ENCODE data around the gene METRN.

The METRN gene

GRCh38 chr16:714558-715476 lies at the start of gene METRN:
METRN (plus strand) TSS chr16:715118; CDS start chr16:715290, 172 bp downstream.
- DNase-seq = peak; percentile 94

DNA sequence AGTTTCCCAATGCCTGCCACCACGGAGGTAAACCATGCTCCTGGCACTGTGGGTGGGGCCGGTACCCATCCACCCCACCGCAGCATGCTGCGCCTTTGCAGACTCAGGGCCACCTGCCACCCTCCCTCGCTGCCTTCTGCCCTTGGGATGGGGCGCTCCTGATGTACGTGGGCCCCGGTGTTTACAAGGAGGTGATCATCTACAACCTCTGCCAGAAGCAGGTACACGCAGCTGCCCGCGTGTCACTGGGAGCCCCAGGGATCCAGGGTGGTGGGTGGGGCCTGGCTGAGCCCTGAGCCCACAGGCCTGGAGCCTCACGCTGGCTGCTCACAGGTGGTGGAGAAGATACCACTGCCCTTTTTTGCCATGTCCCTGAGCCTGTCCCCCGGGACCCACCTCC lies 48.3 kb upstream of the METRN start:
- no peak for DNase-seq

DNA sequence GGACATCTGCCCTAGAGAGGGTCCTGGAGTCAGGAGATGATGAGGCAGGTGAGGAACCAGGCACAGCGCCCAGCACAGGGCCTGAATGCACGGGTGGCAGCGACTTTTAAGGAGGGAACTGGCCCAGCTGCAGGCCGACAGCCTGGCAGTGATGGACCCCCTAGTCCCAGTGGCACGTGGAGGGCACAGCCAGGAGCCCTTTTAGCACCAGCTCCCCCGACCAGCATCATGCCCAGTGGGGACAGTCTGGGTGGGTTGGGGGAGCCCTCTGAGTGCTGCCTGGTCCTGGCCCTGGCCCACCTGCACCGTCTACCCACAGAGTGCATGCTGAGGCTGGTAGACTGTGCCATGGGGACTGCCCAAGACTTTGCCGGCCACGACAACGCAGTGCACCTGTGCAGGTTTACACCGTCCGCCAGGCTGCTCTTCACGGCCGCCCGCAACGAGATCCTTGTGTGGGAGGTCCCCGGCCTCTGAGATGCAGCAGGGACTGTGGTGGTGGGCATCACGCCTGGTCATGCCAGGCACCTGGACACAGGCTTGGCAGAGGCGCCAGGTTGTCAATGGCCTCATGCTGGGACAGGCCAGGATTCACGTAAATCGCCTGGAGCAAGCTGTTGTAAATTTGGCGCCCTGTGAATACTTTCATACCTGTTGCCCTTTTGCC lies 47.7 kb upstream of the METRN start:
- DNase-seq = no peak

GRCh38 chr16:667780-668518 lies 47.0 kb upstream of the METRN start, which contains the start of gene RHOT2:
RHOT2 (plus strand) TSS chr16:668132; CDS start chr16:668200, 68 bp downstream.
- DNase-seq = peak; percentile 96

GRCh38 chr16:668519-669171 lies 46.3 kb upstream of the METRN start:
- DNase-seq = no peak

DNA sequence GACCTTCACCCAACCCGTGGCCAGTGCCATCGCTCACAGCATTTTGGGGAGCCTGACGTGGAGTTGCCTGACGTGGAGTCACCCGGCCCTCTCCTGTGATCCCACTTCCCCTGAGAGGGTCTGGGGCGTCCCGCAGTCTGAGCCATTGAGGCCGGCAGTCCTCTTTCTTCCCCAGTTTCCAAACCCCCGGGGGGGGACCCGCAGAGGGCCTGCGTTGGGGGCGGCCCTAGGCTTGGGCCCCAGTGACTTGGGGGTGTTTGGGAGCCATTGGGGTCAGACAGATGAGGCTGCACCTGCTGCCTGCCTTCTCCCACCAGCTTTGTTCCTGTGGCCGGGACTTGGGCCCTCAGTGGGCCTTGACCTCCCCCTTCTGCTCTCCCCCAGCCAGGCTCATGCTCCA lies 45.3 kb upstream of the METRN start:
- DNase-seq = no peak

DNA sequence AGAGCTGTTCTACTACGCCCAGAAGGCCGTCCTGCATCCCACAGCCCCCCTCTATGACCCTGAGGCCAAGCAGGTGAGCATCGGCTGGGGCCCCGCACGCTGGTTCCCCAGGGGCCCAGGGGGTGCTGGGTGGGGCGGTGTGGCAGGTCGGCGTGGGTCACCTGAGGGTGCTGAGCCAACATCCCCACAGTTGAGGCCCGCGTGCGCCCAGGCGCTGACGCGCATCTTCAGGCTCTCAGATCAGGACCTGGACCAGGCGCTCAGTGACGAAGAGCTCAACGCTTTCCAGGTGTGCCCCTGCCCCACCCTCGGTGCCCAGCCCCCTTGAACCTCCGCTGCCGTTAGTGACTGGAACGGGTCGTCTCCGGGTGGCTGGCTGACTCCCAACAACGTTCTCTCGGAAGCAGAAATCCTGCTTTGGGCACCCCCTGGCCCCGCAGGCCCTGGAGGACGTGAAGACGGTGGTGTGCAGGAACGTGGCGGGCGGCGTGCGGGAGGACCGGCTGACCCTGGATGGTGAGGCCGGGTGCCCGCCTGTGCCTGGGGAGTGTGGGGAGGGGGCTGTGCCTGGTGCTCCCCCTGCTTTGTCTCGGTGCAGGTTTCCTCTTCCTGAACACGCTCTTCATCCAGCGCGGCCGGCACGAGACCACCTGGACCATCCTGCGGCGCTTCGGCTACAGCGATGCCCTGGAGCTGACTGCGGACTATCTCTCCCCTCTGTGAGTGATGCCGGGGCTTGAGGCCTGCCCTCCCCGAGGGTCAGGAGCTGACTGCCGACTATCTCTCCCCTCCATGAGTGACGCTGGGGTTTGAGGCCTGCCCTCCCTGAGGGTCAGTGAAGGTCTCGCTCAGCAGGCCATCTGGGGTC lies 44.2 kb upstream of the METRN start:
- DNase-seq = no peak

- no peak for DNase-seq
Measured at GRCh38 chr16:671353-672131, 43.4 kb upstream of the METRN start.

GRCh38 chr16:672371-672770 lies 42.5 kb upstream of the METRN start:
- DNase-seq = no peak

DNA sequence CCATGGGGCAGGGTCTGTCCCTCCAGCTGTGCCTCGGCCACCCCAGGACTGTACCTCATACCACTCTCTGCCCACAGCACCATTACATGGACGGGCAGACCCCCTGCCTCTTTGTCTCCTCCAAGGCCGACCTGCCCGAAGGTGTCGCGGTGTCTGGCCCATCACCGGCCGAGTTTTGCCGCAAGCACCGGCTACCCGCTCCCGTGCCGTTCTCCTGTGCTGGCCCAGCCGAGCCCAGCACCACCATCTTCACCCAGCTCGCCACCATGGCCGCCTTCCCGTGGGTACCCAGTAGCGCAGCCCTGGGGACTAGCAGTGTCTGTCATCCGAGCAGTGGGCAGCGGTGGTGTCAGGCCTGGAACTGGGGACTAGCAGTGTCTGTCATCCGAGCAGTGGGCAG lies 42.1 kb upstream of the METRN start:
- DNase-seq = no peak

DNA sequence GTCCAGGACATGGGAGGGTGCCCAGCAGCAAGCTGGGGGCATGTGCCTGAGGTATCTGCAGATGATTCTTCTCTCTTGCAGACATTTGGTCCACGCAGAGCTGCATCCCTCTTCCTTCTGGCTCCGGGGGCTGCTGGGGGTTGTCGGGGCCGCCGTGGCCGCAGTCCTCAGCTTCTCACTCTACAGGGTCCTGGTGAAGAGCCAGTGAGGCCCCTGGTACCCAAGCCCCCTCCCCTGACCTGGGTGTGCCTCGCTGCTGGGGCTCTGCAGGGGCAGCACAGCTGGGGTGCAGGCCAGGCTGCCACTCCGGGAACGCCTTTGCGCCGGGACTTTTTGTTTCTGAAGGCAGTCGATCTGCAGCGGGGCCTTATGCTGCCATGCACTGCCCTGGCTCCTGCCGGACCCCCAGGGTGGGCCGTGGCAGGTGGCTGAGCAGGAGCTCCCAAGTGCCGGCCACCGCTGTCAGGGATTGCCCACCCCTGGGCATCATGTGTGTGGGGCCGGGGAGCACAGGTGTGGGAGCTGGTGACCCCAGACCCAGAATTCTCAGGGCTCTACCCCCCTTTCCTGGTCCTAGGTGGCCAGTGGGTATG lies 41.4 kb upstream of the METRN start:
- DNase-seq = no peak

DNA sequence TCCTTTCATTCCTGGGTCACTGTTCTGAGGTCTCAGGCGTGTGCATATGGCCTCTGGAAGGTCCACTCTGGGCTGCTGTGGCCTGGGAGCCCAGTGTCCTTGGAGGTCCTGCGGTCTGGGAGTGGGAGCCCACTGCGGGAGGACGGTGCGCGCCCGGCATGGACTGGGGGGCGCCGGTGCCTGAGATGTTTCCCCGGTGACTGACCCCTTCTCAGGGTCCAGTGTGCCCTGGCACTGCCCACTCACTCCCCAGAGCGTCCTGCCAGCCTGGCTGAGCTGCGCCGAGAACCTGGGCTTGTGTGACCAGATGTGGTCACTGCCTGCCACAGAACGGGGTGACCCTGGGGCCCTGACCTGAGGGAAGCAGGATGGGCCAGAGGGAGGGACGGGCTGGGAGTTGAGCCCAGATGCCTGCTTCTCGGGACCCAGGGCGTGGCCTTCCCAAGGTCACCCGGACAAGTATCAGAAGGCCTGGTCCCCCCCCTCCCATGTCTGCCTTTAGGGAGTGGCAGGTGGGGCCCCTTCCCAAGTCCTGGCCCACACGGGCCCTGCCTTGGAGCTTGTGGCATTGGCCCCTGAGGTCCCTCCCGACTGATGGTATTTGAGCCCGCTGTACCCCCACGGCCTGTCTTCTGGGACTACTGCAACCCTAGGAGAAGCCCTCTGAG lies 40.6 kb upstream of the METRN start:
- no peak for DNase-seq

DNA sequence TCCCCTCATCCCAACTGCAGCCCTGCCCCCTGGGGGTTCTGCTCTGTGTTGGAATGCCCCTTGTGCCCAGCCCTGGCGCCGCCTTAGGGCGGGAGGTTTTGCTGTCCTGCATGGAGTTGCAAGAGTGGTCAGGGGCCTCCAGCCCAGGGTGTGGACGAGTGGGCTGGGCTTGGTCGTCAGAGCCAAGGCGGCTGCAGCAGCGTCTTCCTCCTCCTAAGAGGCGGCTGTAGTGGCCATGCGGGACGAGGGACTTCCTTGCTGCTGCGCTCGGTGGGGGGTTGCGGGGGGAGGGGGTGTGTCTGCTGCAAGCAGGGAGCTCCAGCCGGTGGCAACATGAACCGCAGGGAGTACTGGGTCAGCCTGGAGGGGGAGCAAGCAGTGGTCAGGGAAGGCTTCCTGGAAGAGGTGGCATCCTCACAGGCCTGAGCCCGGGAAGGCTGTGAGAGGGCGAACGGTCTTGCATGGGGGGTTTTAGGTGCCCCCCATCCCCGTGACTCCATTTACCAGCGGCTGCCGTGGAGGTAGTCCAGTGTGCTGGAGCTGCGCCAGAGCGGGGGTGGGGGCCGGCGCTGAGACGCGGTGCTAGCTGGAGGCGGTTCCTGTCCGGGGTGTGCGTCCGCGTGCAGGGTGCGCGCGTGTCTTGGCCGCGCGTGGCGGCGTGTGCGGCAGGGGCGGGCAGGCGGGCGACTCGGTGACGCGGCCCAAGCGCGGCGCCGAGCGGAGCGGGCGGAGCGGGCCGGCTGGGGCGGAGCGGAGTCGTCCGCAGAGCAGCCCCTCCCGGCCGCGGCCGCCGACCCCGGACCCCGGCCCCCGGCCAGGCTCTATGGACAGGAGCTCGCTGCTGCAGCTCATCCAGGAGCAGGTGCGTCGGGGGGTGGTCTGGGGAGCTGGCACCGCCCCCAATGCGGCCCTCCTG lies 39.7 kb upstream of the METRN start, which contains the start of gene RHBDL1:
Gene RHBDL1 (plus strand): TSS at position 704 of the 916 bp plus-strand sequence. CDS start 120 bp downstream, at position 824.
- DNase-seq = no peak

DNA sequence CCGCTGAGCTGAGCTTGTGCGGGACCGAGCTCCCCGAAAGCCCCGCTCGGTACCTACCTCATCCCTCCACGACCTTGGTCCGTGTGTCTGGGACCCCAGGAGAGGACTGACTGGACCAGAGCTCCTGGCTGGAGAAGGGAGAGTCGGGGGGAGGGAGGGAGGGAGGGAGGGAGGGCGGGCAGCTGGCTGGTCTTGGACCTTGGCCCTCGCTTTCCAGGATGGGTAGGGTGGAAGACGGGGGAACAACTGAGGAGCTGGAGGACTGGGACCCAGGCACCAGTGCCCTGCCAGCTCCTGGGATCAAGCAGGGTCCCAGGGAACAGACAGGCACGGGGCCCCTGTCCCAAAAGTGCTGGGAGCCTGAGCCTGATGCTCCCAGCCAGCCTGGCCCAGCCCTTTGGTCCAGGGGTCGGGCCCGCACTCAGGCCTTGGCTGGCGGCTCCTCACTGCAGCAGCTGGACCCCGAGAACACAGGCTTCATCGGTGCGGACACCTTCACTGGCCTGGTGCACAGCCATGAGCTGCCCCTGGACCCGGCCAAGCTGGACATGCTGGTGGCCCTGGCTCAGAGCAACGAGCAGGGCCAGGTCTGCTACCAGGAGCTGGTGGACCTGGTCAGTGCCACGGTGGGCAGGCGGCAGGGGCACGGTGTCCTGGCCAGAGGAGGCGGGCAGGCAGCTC lies 38.9 kb upstream of the METRN start:
- DNase-seq = no peak

- DNase-seq = no peak
Measured at GRCh38 chr16:676565-676902, 38.4 kb upstream of the METRN start.

- DNase-seq = no peak
Measured at GRCh38 chr16:676913-677312, 38.0 kb upstream of the METRN start.

- DNase-seq = no peak
Measured at GRCh38 chr16:677316-678190, 37.4 kb upstream of the METRN start.

Data from stimulated activated CD4-positive, alpha-beta T cell treated with anti-CD3 and anti-CD28 coated beads, Interleukin-4, amount 100 ng/mL, for 1 hour (primary cell).